ENCODE results near the gene SLC34A3.

SLC34A3 gene

DNA sequence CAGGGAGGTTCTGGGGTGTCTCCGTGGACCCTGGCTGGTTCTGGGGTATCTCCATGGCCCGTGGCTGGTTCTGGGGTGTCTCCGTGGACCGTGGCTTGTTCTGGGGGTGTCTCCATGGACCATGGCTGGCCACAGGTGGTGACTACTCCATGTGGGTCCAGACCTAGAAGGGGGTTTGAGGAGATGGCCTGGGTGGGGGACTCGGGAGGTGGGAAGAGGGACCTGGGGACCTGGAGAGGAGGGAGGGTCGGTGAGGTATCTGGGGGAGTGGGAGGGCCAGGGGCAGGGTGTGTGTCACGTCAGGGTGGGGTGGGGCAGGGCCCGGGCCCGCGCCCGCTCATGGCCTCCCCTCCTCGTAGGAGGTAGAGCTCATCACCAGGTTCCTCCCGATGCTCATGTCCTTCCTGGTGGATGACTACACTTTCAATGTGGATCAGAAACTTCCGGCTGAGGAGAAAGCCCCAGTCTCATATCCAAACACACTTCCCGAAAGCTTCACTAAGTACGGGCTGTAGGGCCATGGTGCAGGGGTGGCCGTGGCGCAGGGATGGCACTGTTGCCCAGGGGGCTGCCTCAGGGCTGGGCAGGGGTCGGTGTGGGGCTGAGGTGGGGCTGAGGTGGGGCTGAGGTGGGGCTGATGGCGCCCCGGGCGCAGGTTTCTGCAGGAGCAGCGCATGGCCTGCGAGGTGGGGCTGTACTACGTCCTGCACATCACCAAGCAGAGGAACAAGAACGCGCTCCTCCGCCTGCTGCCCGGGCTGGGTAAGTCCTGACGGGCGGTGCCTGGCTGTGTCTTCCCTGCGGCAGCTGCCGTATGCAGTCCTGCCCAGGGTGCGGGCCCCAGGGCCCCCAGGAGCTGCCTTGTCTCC lies 36.1 kb downstream of the SLC34A3 start:
- no peak overlapping the region for H3K4me3 ChIP-seq (ENCODE audit: low read length)
- TF ChIP-seq ZNF274 (IDR thresholded peaks at IDR 0.05; ENCODE audit: low read depth, low read length): no peak

DNA sequence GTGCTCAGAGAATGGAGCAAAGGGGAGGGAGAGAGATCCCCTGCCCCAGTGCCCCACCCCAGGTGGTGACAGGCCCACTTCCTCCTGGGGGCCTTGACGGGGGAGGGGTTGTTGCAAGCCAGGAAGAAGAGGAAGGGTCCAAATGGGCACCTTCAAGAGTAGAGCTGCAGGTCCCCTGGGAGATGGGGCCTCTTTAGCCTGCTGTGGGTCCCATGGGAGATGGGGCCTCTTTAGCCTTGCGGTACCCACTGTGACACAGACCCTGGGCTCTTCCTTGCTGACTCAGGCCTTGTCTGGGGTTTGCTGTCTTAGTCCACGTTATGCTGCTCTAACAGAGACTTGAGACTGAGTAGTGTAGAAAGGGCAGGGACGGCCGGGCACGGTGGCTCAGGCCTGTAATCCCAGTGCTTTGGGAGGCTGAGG lies 37.2 kb downstream of the SLC34A3 start:
- no peak overlapping the region for H3K4me3 ChIP-seq (ENCODE audit: low read length)
- TF ChIP-seq ZNF274 (IDR thresholded peaks at IDR 0.05; ENCODE audit: low read depth, low read length): no peak

DNA sequence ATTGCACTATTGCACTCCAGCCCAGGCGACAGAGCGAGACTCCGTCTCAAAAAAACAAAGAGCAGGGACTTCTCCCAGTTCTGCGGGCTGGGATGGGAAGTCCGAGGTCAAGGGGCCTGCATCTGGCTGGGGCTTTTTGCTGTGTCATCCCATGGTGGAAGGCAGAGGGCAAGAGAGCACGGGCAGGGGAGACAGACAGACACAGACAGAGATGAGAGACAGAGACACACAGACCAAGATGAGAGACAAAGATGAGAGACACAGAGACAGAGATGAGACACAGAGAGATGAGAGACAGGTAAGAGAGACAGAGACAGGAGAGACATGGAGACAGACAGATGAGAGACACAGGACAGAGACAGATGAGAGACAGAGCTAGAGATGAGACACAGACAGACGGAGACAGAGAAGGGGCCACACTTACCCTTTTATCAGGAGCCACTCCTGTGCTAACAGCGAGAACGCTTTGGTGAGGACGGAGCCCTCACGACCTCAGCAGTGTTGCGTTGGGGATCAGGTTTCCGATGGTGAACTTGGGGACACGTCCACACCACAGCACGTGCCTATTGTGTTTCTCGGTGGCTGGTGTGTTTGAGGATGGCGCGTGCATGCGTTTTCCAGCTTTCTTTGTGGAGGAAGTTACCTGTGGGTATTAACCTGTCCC lies 38.0 kb downstream of the SLC34A3 start:
- H3K4me3 ChIP-seq (ENCODE audit: low read length): no peak overlapping the region
- no peak for TF ChIP-seq ZNF274 (IDR thresholded peaks at IDR 0.05; ENCODE audit: low read depth, low read length)

DNA sequence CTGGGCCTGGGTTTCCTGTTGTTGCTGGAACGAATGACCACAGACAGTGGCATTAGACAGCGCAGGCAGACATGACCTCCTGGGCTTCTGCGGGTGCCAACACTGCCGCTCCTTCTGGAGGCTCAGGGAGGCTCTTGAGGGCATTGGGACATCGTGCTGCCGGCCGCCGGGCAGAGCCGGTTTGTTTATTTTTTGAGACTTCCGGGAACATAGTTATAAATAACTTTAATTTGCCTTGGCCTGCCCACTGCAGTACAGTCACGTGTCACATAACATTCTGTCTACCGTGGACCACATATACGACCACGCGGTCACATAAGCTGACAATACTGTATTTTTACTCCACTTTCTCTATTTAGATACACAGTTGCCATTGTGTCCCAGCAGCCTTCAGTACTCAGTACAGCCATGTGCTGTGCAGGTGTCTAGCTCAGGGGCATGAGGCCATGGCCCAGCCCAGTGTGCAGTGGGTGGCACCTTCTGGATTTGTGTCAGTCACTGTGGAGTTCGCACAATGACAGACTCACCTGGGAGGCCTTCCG lies 38.6 kb downstream of the SLC34A3 start:
- no peak for TF ChIP-seq ZNF274 (IDR thresholded peaks at IDR 0.05; ENCODE audit: low read depth, low read length)
- H3K4me3 ChIP-seq (ENCODE audit: low read length): no peak overlapping the region

- TF ChIP-seq ZNF274 (IDR thresholded peaks at IDR 0.05; ENCODE audit: low read depth, low read length): no peak
- H3K4me3 ChIP-seq (ENCODE audit: low read length): no peak overlapping the region
These were observed 40.4 kb downstream of the SLC34A3 start for GRCh38 chr9:137270929-137271695.

DNA sequence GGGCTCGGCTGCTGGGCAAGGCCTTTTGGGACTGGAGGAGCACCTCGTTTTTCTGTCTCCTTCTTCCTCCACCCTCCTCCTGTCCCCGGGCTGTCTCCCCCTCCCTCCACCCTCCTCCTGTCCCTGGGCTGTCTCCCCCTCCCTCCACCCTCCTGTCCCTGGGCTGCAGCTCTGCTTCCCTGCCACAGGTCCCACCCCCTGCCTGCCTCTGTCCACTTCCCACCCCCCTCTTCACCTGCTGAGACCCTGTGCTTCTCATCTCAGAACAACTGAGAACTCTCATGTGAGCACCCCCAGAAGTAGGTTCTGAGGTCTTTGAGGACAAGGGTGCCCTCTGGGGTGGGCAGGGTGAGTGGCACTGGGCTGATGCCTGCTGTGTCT lies 41.0 kb downstream of the SLC34A3 start:
- TF ChIP-seq ZNF274 (IDR thresholded peaks at IDR 0.05; ENCODE audit: low read depth, low read length): no peak
- no peak overlapping the region for H3K4me3 ChIP-seq (ENCODE audit: low read length)

- H3K4me3 ChIP-seq (ENCODE audit: low read length): no peak overlapping the region
- no peak for TF ChIP-seq ZNF274 (IDR thresholded peaks at IDR 0.05; ENCODE audit: low read depth, low read length)
These were observed 41.8 kb downstream of the SLC34A3 start for GRCh38 chr9:137272241-137273094.

DNA sequence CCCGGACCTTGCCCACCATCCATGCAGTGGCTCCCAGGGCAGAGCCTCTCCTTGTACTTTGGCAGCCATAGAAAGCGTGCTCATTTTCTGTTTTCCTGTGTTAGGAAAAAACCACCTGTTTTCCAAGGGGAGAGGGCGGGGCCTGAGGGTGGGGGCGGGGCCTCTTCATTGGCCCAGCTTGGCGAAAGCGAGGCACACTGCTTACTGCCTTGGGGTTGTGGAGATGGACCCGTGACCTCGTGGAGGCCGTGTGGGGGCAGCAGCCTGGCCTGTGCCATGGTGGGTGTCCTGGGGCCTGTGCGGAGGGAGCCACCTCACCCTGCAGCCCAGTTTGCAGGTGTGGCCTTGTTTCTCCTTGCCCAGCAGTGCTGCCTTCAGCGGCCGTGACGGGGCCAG lies 42.4 kb downstream of the SLC34A3 start:
- no peak for TF ChIP-seq ZNF274 (IDR thresholded peaks at IDR 0.05; ENCODE audit: low read depth, low read length)
- no peak overlapping the region for H3K4me3 ChIP-seq (ENCODE audit: low read length)

- TF ChIP-seq ZNF274 (IDR thresholded peaks at IDR 0.05; ENCODE audit: low read depth, low read length): no peak
- H3K4me3 ChIP-seq (ENCODE audit: low read length): no peak overlapping the region
These were observed 43.1 kb downstream of the SLC34A3 start for GRCh38 chr9:137273611-137274320.

- H3K4me3 ChIP-seq (ENCODE audit: low read length): no peak overlapping the region
- no peak for TF ChIP-seq ZNF274 (IDR thresholded peaks at IDR 0.05; ENCODE audit: low read depth, low read length)
These were observed 44.5 kb downstream of the SLC34A3 start for GRCh38 chr9:137275203-137275587.

DNA sequence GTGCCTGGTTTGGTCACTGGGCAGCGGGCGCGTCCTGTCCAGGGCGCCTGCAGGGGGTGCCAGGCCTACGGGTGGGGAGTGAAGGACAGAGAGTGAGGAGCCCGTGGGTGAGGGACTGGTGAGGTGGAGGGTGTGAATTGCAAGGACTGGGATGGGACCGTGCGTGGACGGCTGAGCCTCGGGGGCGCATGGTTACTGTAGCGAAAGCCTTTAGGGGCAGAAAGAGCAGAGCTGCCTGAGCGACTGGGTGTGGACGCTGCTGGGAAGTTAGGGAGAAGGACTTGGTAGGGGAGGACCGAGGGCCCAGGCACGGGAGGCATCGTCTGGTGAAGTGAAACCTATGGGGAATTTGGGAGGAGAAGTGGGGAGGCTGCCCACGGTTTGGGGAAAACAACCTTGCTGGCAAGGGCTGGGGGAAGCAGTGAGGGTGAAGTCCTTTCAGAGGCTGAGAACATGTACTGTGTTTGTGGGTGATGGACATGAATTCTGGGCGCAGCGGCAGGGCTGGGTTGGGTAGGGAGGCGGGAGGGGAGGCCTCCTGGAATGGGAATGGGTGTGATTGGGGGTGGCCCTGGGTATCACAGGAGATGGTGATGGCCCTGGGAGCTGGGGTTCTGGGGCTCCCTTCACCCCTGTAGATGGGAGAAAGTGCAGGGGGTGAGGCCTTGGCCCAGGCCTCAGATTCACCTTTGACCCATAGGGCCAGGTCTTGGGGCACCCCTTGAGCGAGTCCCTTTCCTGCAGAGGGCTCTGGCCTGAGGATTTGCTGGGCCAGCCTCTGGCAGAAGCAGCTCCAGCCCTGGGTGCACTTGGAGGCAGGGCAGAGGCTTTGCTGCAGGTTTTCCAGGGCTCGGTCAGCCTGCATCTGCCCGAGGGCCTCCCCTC lies 45.1 kb downstream of the SLC34A3 start:
- no peak for TF ChIP-seq ZNF274 (IDR thresholded peaks at IDR 0.05; ENCODE audit: low read depth, low read length)
- no peak overlapping the region for H3K4me3 ChIP-seq (ENCODE audit: low read length)

Data from GM08714 (cell line).